B cell (primary cell): Measurements from ENCODE around the gene CHRD. TPM values are rescaled to one million over a fixed set of nuclear protein-coding genes. Genes with fewer than 3 reads are reported as not detected.

Source experiments
- ATAC-seq: fragments of 200-7000 bp; cut with Tn5 transposase; one replicate; pipeline ENCODE4 v1.10.0; 2021; ENCODE audit warnings: low read depth, mild to moderate bottlenecking, moderate number of reproducible peaks, moderate library complexity
- CTCF ChIA-PET: fragments of 350-600 bp; sonication (Branson Sonifier 250); formaldehyde crosslinking; loops from one replicate; lab custom pipeline; 2021; ENCODE audit warnings: antibody characterized with exemption, inconsistent platforms; lab: Charles Lee
- POLR2A ChIA-PET: fragments of 350-600 bp; sonication (Branson Sonifier 250); formaldehyde crosslinking; loops from one replicate; lab custom pipeline; 2021; ENCODE audit warnings: antibody characterized with exemption; lab: Charles Lee
- DNase-seq: peaks from one replicate; pipeline ENCODE4 v3.0.0; 2013
- H2AFZ ChIP-seq: 2 replicates; pipeline ENCODE4 v1.6.1; 2012; ENCODE audit warnings: mild to moderate bottlenecking, low read depth, low read length; ENCODE audit not compliant: insufficient read depth, poor library complexity, severe bottlenecking
- H3K27ac ChIP-seq, 2 donors: 1 replicate in 1 of 2; 2 replicates in 1 of 2; pipeline ENCODE4 v1.5.1; 2012 to 2013; ENCODE audit warnings: low read length in 2 of 2, mild to moderate bottlenecking in 2 of 2, moderate library complexity in 1 of 2
- H3K27me3 ChIP-seq, 4 experiments: fragments of 200-600 bp in 1 of 4; sonication (generic) in 1 of 4; replicated peaks in 1 of 4; 1 replicate in 2 of 4; 2 replicates in 2 of 4; pipeline versions ENCODE4 v1.6.1 to v1.7.0; 2013 to 2016; ENCODE audit warnings: low read length in 3 of 4, mild to moderate bottlenecking in 2 of 4, mixed read lengths in 1 of 4, moderate library complexity in 1 of 4; ENCODE audit not compliant: insufficient read depth in 4 of 4, control insufficient read depth in 3 of 4; ENCODE audit errors: control extremely low read depth in 1 of 4
- H3K36me3 ChIP-seq, 2 experiments: replicated peaks in 1 of 2; 1 replicate in 1 of 2; 2 replicates in 1 of 2; pipeline versions ENCODE4 v1.6.1 to v1.7.1; 2013; ENCODE audit warnings: low read length in 1 of 2; ENCODE audit not compliant: insufficient read depth in 2 of 2, control insufficient read depth in 1 of 2; ENCODE audit errors: control extremely low read depth in 1 of 2, extremely low read depth in 1 of 2
- H3K4me1 ChIP-seq, 2 donors: fragments of 200-600 bp in 1 of 2; sonication (generic) in 1 of 2; 1 replicate in 1 of 2; 2 replicates in 1 of 2; pipeline versions ENCODE4 v1.5.1 to v1.6.1; 2013 to 2017; ENCODE audit warnings: low read length in 2 of 2; ENCODE audit not compliant: control insufficient read depth in 2 of 2, insufficient read depth in 2 of 2
- H3K4me2 ChIP-seq: replicated peaks from 2 replicates; pipeline ENCODE3; 2012; ENCODE audit warnings: mild to moderate bottlenecking, low read depth, low read length; ENCODE audit not compliant: poor library complexity, severe bottlenecking
- H3K4me3 ChIP-seq, 5 experiments: fragments of 200-600 bp in 1 of 5; sonication (generic) in 1 of 5; 1 replicate in 3 of 5; 2 replicates in 2 of 5; pipeline versions ENCODE4 v1.5.1 to v1.7.0; 2011 to 2016; ENCODE audit warnings: low read length in 4 of 5, mild to moderate bottlenecking in 4 of 5, low read depth in 2 of 5, control low read depth in 1 of 5, moderate library complexity in 1 of 5; ENCODE audit not compliant: insufficient read depth in 1 of 5; ENCODE audit errors: control extremely low read depth in 1 of 5, extremely low read depth in 1 of 5
- H3K79me2 ChIP-seq: fragments of 200-600 bp; sonication (generic); one replicate; pipeline ENCODE4 v1.6.0; 2016; ENCODE audit warnings: low read length; ENCODE audit not compliant: control insufficient read depth, insufficient read depth
- H3K9ac ChIP-seq: fragments of 200-600 bp; sonication (generic); 2 replicates; pipeline ENCODE4 v1.6.1; 2017; ENCODE audit warnings: mild to moderate bottlenecking, low read length, moderate library complexity
- H3K9me3 ChIP-seq, 3 donors: one replicate each; pipeline versions ENCODE4 v1.6.1 to v1.7.1; 2013; ENCODE audit warnings: low read length in 2 of 3; ENCODE audit not compliant: control insufficient read depth in 2 of 3, insufficient read depth in 1 of 3; ENCODE audit errors: control extremely low read depth in 1 of 3
- H4K20me1 ChIP-seq: 2 replicates; pipeline ENCODE4 v1.6.0; 2012; ENCODE audit warnings: mild to moderate bottlenecking, low read length; ENCODE audit not compliant: insufficient read depth, control insufficient read depth, poor library complexity, severe bottlenecking
- H3K27ac Mint-ChIP-seq: one replicate; pipeline ENCODE4 v1.8.0; 2021; ENCODE audit warnings: mixed read lengths
- H3K27me3 Mint-ChIP-seq: one replicate; pipeline ENCODE4 v1.8.0; 2021; ENCODE audit warnings: mixed read lengths
- H3K4me1 Mint-ChIP-seq: one replicate; pipeline ENCODE4 v1.8.0; 2021; ENCODE audit warnings: mixed read lengths
- H3K4me3 Mint-ChIP-seq: one replicate; pipeline ENCODE4 v1.8.0; 2021; ENCODE audit warnings: mixed read lengths
- H3K9me3 Mint-ChIP-seq: one replicate; pipeline ENCODE4 v1.8.0; 2022; ENCODE audit warnings: mixed read lengths; ENCODE audit not compliant: insufficient read depth
- EZH2 ChIP-seq: IDR thresholded peaks from 2 replicates; pipeline ENCODE4 v1.6.1; 2012; ENCODE audit warnings: borderline replicate concordance, low read depth, mild to moderate bottlenecking, moderate library complexity, low read length; ENCODE audit not compliant: insufficient read depth, poor library complexity, severe bottlenecking
- WGBS: methylation state at CpG from one replicate; pipeline ENCODE4 v1.1.5; 2013; ENCODE audit warnings: missing lambda C conversion rate; ENCODE audit not compliant: insufficient coverage; 5-methylcytosine and 5-hydroxymethylcytosine counted together
- intact Hi-C: fragments of 100-400 bp; cut with micrococcal nuclease; formaldehyde crosslinking; loops from one replicate; pipeline ENCODE4 v1.10.0; 2022
- polyA plus RNA-seq: library from polyadenylated mRNA; depleted of rRNA; stranded (reverse); fragments of >200 nt; gene quantifications from 2 replicates; pipeline ENCODE4 v1.2.3, GENCODE V29; 2012
- total RNA-seq, 2 donors: library from RNA; stranded (reverse); fragments of 120-200 nt in 1 of 2; gene quantifications; 1 replicate in 1 of 2; 2 replicates in 1 of 2; pipeline versions ENCODE4 v1.2.3 to v1.2.4, GENCODE V29; 2013 to 2022
- TF ChIP-seq, protein P1 (sequence below): fragments of 200-600 bp; IDR thresholded peaks from one replicate; pipeline ENCODE4 v1.8.0; 2022; ENCODE audit warnings: antibody characterized with exemption, mild to moderate bottlenecking

The CHRD gene
- total and polyA plus RNA-seq, 2 donors (not counting 1 experiment from before 2014, with no cell fraction given): not detected

DNA sequence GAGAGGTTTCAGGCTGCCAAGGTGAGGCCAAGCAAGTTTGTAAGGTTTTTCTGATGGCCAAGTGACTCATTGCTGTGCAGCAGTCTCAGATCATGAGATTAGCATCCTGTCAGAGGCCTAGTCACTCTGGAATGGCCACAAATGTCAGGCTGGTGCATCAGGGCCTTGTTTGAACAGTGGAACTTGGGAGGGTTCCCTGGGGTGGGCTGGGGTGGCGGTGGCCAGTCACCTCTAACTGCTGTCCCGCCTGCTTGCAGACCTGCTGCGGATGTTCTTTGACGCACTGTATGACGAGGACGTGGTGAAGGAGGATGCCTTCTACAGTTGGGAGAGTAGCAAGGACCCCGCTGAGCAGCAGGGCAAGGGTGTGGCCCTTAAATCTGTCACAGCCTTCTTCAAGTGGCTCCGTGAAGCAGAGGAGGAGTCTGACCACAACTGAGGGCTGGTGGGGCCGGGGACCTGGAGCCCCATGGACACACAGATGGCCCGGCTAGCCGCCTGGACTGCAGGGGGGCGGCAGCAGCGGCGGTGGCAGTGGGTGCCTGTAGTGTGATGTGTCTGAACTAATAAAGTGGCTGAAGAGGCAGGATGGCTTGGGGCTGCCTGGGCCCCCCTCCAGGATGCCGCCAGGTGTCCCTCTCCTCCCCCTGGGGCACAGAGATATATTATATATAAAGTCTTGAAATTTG is 45.2 kb upstream of the CHRD start:
- no peak overlapping the region for H2AFZ ChIP-seq
- H3K27ac Mint-ChIP-seq: peak overlapping the region; percentile 67
- ChIA-PET POLR2A (no interaction called here), CTCF (no interaction called here)
- peak; percentile 39 for DNase-seq
- no peaks in the 10 kb centered on the region for H4K20me1 ChIP-seq
- no peak overlapping the region for H3K4me2 ChIP-seq
- H3K9me3 ChIP-seq: no peaks in the 10 kb centered on the region
- H3K9me3 Mint-ChIP-seq: no peaks in the 10 kb centered on the region
- intact Hi-C loops: loop anchor here (1.0 to 2.0 kb wide), 4 partner anchors 20 to 85 kb away; partner anchors contain the start of genes EEF1AKMT4, EIF4G1 and PSMD2
- 85% methylated on average over 12 of the region's 15 CpGs for WGBS
- no peaks in the 10 kb centered on the region for H3K27me3 Mint-ChIP-seq
- peaks cover 19% of the 10 kb centered on the region for H3K79me2 ChIP-seq
- H3K27me3 ChIP-seq: peaks cover 0 to 3% (median 0%) of the 10 kb centered on the region in 4 experiments
- peaks cover 14 to 25% of the 10 kb centered on the region in 2 donors for H3K4me1 ChIP-seq
- no peak overlapping the region for H3K9ac ChIP-seq
- no peak for ATAC-seq
- peak overlapping the region; percentile 93 for H3K27ac ChIP-seq
- peaks cover 30% of the 10 kb centered on the region for H3K4me1 Mint-ChIP-seq
- peaks cover 1 to 48% of the 10 kb centered on the region in 2 experiments for H3K36me3 ChIP-seq
- peak overlapping the region; percentile 66 for H3K4me3 Mint-ChIP-seq
- no peak for TF ChIP-seq EZH2
- TF ChIP-seq, protein P1, sequence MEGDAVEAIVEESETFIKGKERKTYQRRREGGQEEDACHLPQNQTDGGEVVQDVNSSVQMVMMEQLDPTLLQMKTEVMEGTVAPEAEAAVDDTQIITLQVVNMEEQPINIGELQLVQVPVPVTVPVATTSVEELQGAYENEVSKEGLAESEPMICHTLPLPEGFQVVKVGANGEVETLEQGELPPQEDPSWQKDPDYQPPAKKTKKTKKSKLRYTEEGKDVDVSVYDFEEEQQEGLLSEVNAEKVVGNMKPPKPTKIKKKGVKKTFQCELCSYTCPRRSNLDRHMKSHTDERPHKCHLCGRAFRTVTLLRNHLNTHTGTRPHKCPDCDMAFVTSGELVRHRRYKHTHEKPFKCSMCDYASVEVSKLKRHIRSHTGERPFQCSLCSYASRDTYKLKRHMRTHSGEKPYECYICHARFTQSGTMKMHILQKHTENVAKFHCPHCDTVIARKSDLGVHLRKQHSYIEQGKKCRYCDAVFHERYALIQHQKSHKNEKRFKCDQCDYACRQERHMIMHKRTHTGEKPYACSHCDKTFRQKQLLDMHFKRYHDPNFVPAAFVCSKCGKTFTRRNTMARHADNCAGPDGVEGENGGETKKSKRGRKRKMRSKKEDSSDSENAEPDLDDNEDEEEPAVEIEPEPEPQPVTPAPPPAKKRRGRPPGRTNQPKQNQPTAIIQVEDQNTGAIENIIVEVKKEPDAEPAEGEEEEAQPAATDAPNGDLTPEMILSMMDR: no peak
- H3K4me3 ChIP-seq: no peak overlapping the region

DNA sequence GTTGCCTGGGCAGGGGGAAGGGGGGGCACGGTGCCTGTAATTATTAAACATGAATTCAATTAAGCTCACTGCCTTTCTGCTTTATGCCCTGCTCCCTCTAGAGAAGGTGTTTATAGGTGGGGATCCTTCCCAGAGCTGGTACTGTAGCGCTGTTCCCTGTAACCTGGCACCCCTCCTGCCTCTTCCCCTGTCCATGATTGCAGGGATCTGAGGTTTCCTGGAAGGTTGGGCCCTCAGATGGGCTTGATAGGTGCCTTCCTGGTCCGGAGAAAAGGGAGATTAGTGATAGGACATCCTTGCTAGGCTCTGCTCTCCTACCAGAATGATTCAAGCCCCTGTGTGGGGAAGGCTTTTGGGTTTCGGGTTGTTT is 44.6 kb upstream of the CHRD start:
- no peaks in the 10 kb centered on the region for H4K20me1 ChIP-seq
- intact Hi-C loops: loop anchor here (1.0 to 2.0 kb wide), 4 partner anchors 21 to 86 kb away; partner anchors contain the start of genes EEF1AKMT4, EIF4G1 and PSMD2
- peaks cover 0 to 3% (median 0%) of the 10 kb centered on the region in 4 experiments for H3K27me3 ChIP-seq
- CTCF ChIA-PET: no interaction called here
- H3K9me3 ChIP-seq: no peaks in the 10 kb centered on the region
- H3K4me1 ChIP-seq: peaks cover 14 to 25% of the 10 kb centered on the region in 2 donors
- 54% methylated on average over 2 of the region's 4 CpGs for WGBS
- peaks cover 19% of the 10 kb centered on the region for H3K79me2 ChIP-seq
- peak overlapping the region; percentile 82 for H3K4me2 ChIP-seq
- peaks cover 30% of the 10 kb centered on the region for H3K4me1 Mint-ChIP-seq
- no peak for DNase-seq
- peak overlapping the region; percentile 90 for H3K27ac Mint-ChIP-seq
- peak overlapping the region; percentile 94 for H3K4me3 Mint-ChIP-seq
- peak overlapping the region; percentile 86 for H3K9ac ChIP-seq
- peak overlapping the region in 4 of 5 experiments; percentile 68 to 83 (median 76) for H3K4me3 ChIP-seq
- TF ChIP-seq, protein P1: no peak
- TF ChIP-seq EZH2: no peak
- no peaks in the 10 kb centered on the region for H3K9me3 Mint-ChIP-seq
- peaks cover 1 to 41% of the 10 kb centered on the region in 2 experiments for H3K36me3 ChIP-seq
- no peaks in the 10 kb centered on the region for H3K27me3 Mint-ChIP-seq
- peak overlapping the region; percentile 93 for H3K27ac ChIP-seq
- peak overlapping the region; percentile 85 for H2AFZ ChIP-seq
- POLR2A ChIA-PET: interaction anchor here (0.6 kb wide), 1 partner anchor 26 kb away, joined by 5 read pairs; the partner anchor contains the start of genes CLCN2 and POLR2H
- ATAC-seq: no peak
